CD4-positive, CD25-positive, alpha-beta regulatory T cell (primary cell): ENCODE data around the gene MGRN1. TPM values are rescaled to one million over a fixed set of nuclear protein-coding genes. Genes with fewer than 3 reads are reported as not detected.

ENCODE experiments used
- ATAC-seq, 2 donors: fragments of 150-1000 bp; cut with Tn5 transposase; one replicate each; pipeline ENCODE4 v1.10.0; 2021; ENCODE audit warnings: low read depth in 2 of 2, moderate number of reproducible peaks in 2 of 2, moderate library complexity in 1 of 2
- DNase-seq, 3 donors: peaks; one replicate each; pipeline versions ENCODE4 v3.0.0 to v3.0.0-alpha.2; 2012 to 2022; ENCODE audit warnings: mixed read lengths in 1 of 3
- H3K27ac ChIP-seq: one replicate; pipeline ENCODE4 v1.7.0; 2013; ENCODE audit warnings: mild to moderate bottlenecking, low read length; ENCODE audit not compliant: insufficient read depth, poor library complexity, severe bottlenecking
- H3K27me3 ChIP-seq: one replicate; pipeline ENCODE4 v1.7.0; 2013; ENCODE audit warnings: low read length; ENCODE audit not compliant: control insufficient read depth, insufficient read depth
- H3K36me3 ChIP-seq: one replicate; pipeline ENCODE4 v1.7.0; 2013; ENCODE audit warnings: mild to moderate bottlenecking, low read length, moderate library complexity; ENCODE audit not compliant: control insufficient read depth, insufficient read depth
- H3K4me1 ChIP-seq: 2 replicates; pipeline ENCODE4 v1.7.0; 2013; ENCODE audit warnings: mild to moderate bottlenecking, low read length; ENCODE audit not compliant: insufficient read depth, control insufficient read depth, poor library complexity, severe bottlenecking
- H3K4me3 ChIP-seq: one replicate; pipeline ENCODE4 v1.7.0; 2013; ENCODE audit warnings: low read depth, mild to moderate bottlenecking, low read length, moderate library complexity
- H3K9me3 ChIP-seq, 2 experiments: 1 replicate in 1 of 2; 2 replicates in 1 of 2; pipeline ENCODE4 v1.7.0; 2013; ENCODE audit warnings: low read length in 2 of 2, mild to moderate bottlenecking in 1 of 2, moderate library complexity in 1 of 2; ENCODE audit not compliant: control insufficient read depth in 2 of 2
- H3K27ac Mint-ChIP-seq, 3 donors: one replicate each; pipeline ENCODE4 v1.8.0; 2020 to 2022; ENCODE audit warnings: mild to moderate bottlenecking in 3 of 3, mixed read lengths in 3 of 3, moderate library complexity in 2 of 3
- H3K27me3 Mint-ChIP-seq: one replicate; pipeline ENCODE4 v1.8.0; 2022; ENCODE audit warnings: mild to moderate bottlenecking, mixed read lengths
- H3K36me3 Mint-ChIP-seq: one replicate; pipeline ENCODE4 v1.8.0; 2020; ENCODE audit warnings: mixed read lengths
- H3K4me1 Mint-ChIP-seq, 4 donors: one replicate each; pipeline ENCODE4 v1.8.0; 2020 to 2022; ENCODE audit warnings: mixed read lengths in 4 of 4, mild to moderate bottlenecking in 1 of 4
- H3K4me3 Mint-ChIP-seq, 4 donors: one replicate each; pipeline ENCODE4 v1.8.0; 2020 to 2022; ENCODE audit warnings: mild to moderate bottlenecking in 4 of 4, mixed read lengths in 4 of 4, moderate library complexity in 3 of 4
- H3K9me3 Mint-ChIP-seq, 7 donors: one replicate each; pipeline ENCODE4 v1.8.0; 2020 to 2022; ENCODE audit warnings: mixed read lengths in 7 of 7, mild to moderate bottlenecking in 3 of 7, moderate library complexity in 2 of 7
- polyA plus RNA-seq, 4 donors: library from polyadenylated mRNA; unstranded; fragments of 300-500 nt; fragmentation: Illumina TruSeq; gene quantifications; one replicate each; pipeline ENCODE4 v1.2.3, GENCODE V29; 2021
- total RNA-seq: library from RNA; stranded (reverse); gene quantifications from one replicate; pipeline ENCODE4 v1.2.3, GENCODE V29; 2022

The MGRN1 gene
- total and polyA plus RNA-seq, 5 donors from 2014 or later, result 2.5 to 78.2 (median 4.7) TPM

DNA sequence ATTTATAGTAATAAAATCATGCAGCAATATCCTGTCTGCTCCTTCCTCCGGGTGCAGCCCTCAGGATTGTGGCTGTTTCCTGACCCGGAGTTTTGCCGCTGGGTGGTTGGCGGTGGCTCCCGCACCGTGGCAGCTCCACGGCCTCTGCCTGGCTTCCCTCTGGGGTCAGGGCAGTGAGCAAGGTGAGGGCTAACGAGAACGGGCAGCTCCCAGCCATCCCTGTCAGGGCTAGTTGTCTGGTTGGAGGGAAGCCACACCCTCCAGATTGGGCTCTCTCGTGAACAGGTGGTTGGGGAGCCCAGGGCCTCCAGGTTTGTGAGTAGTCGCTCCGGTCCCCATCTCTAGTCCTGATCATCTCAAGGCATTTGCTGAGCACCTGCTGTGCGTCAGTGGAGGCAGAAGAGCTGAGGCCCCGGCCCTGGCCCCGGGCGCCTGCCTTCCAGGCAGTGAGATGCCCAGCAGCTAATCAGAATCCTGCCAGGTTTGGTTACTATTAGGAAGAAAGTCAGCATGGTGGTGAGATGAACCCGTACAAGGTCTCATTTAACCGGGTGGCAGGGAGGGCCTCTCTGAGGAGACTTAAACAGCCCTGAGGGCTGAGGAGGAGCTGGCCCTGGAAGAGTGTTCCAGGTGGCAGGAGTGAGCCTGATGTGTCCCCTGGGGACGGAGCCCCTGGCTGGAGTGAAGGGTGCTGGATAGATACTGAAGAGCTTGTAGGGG, 66.5 kb downstream of the MGRN1 start:
- H3K27me3 ChIP-seq, result no peaks in the 10 kb centered on the region
- H3K4me1 ChIP-seq, result peaks cover 17% of the 10 kb centered on the region
- H3K9me3 ChIP-seq, result no peaks in the 10 kb centered on the region
- no peak overlapping the region for H3K4me3 ChIP-seq
- Mint-ChIP-seq H3K4me3 (peak overlapping the region in 3 of 4 donors; percentile 58 to 73 (median 62)), H3K9me3 (no peaks in the 10 kb centered on the region), H3K36me3 (no peaks in the 10 kb centered on the region), H3K4me1 (peaks cover 0 to 20% (median 4%) of the 10 kb centered on the region in 4 donors), H3K27ac (peak overlapping the region in 2 of 3 donors; percentile 42 to 43), H3K27me3 (no peaks in the 10 kb centered on the region)
- DNase-seq (no peak), ATAC-seq (no peak)
- H3K27ac ChIP-seq, result no peak overlapping the region
- peaks cover 13% of the 10 kb centered on the region for H3K36me3 ChIP-seq

DNA sequence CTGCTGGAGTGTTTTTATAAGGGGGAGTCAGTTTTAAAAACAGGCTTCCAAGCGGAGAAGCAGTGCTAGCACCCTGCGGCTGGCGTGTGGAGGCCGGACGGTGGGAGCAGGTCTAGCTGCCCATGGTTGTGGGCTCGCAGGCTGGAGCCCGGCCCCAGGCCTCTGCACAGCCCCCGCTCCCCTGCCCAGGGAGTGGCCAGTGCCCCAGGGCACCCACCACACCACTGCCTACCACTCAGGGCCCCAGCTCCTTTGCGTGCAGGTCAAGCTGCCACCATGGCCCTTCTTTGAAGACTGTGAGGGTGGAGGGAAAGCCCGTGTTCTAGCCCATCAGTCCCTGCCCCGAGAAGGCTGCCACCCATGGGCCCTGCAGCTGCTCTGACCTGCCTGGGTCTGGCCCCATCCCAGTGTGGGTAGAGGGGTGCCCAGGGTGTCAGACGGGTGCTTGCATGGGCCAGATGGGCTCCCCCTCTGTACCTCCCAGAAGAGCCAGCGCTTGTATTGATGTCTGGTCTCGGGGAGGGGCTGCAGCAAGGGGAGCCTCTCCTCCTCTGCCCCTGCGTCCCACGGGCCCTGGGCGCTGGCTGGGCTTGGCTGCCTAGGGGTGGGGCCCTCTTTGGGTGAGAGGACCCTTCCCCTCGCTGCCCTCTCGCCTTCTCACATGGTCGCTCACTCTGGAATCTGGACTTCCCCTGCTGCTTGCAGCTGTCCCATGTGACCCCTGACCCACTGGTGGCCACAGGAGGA, 67.2 kb downstream of the MGRN1 start:
- no peak for ATAC-seq
- no peaks in the 10 kb centered on the region for H3K27me3 Mint-ChIP-seq
- H3K36me3 ChIP-seq, result peaks cover 16% of the 10 kb centered on the region
- peak overlapping the region; percentile 21 to 73 (median 60) for H3K4me3 Mint-ChIP-seq
- no peaks in the 10 kb centered on the region for H3K9me3 ChIP-seq
- no peak overlapping the region for H3K4me3 ChIP-seq
- H3K27me3 ChIP-seq, result no peaks in the 10 kb centered on the region
- DNase-seq, result no peak
- peaks cover 17% of the 10 kb centered on the region for H3K4me1 ChIP-seq
- no peak overlapping the region for H3K27ac ChIP-seq
- no peaks in the 10 kb centered on the region for H3K36me3 Mint-ChIP-seq
- H3K9me3 Mint-ChIP-seq, result no peaks in the 10 kb centered on the region
- peak overlapping the region in 1 of 3 donors; percentile 42 for H3K27ac Mint-ChIP-seq
- peaks cover 0 to 22% (median 4%) of the 10 kb centered on the region in 4 donors for H3K4me1 Mint-ChIP-seq

DNA sequence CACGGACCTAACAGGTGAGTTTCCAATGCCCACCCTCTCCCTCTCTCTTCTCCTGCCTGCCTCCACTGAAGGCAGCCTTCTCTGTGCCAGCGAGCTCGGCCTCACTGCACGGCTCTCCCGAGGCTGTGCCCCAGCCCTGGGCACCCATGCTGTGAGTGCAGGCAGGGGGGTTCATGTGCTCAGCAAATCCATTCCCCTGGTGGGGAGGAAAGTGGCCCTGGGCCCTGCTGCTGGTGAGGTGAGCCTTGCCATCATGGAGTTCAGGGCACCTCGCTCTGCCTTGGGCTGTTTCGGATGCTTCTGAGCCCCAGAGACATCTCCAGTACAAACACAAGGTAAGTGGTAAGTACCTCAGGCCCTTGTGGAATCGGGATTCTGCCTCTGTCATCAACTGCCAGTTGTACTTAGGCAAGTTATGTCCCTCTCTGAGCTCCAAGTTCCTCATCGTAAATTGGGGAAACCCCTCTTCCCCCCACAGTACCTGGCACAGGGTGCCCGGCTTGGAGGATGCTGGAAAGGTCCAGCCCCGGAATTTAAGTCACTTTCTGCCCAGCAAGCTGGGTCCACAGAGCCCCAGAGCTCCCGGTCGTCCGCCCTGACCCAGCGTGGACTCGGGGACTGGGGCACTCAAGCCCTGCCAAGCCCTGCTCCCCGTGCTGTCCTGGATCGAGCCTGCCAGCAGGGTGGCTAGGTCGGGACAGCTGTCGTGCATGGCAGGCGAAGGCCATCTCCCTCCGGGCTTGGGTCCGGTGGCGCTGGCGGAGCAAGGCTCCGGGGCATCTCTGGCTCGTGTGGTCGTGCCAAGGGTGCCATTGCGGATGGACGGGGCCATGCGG, 68.1 kb downstream of the MGRN1 start:
- H3K27me3 ChIP-seq, result no peaks in the 10 kb centered on the region
- H3K9me3 ChIP-seq, result no peaks in the 10 kb centered on the region
- peak overlapping the region; percentile 66 for H3K27ac ChIP-seq
- peak overlapping the region; percentile 87 to 96 (median 93) for H3K4me3 Mint-ChIP-seq
- H3K36me3 ChIP-seq, result peaks cover 21% of the 10 kb centered on the region
- peak overlapping the region; percentile 29 for H3K4me3 ChIP-seq
- H3K4me1 ChIP-seq, result peaks cover 17% of the 10 kb centered on the region
- no peak for DNase-seq
- peak in 1 of 2 donors; percentile 3 for ATAC-seq
- peak overlapping the region; percentile 66 to 90 (median 83) for H3K27ac Mint-ChIP-seq
- peaks cover 0 to 23% (median 4%) of the 10 kb centered on the region in 4 donors for H3K4me1 Mint-ChIP-seq
- no peaks in the 10 kb centered on the region for H3K27me3 Mint-ChIP-seq
- H3K9me3 Mint-ChIP-seq, result no peaks in the 10 kb centered on the region
- H3K36me3 Mint-ChIP-seq, result no peaks in the 10 kb centered on the region

DNA sequence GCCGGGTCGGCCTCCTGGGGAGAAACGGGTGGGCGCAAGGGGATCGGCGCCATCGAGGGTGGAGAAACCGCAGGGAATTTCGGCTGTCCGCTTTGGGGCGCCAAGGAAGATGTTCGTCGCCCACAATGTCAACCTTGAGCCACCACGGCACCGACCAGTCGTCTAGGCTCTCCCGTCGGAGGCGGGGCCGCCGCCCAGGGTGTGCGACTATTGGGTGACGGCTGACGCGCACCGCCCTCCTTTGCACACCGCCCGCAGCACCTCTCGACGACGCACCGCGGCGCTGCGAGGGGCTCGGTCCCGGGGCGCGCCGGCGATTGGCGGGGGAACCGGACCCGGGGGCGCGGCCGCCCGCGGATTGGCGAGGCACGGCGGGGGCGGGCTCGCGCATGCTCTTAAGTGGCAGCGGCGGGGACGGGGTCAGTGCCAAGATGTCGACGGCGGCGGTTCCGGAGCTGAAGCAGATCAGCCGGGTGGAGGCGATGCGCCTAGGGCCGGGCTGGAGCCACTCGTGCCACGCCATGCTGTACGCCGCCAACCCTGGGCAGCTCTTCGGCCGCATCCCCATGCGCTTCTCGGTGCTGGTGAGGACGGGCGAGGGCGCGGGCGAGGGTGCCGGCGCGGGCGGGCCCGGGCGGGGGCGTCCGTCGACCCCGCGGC, 68.8 kb downstream of the MGRN1 start, which contains the start of gene NUDT16L1:
NUDT16L1 (plus strand) TSS at position 267 of the 660 bp plus-strand sequence; CDS start at position 432, 165 bp downstream.
- Histone ChIP-seq H3K27ac (peak within 1 kb of the TSS; percentile 88), H3K9me3 (no peaks in the 10 kb centered on the region), H3K36me3 (peaks cover 23% of the 10 kb centered on the region), H3K4me1 (peaks cover 17% of the 10 kb centered on the region), H3K27me3 (no peaks in the 10 kb centered on the region), H3K4me3 (peak within 1 kb of the TSS; percentile 29)
- H3K4me3 Mint-ChIP-seq, result peak within 1 kb of the TSS; percentile 87 to 96 (median 93)
- peaks cover 0 to 23% (median 4%) of the 10 kb centered on the region in 4 donors for H3K4me1 Mint-ChIP-seq
- no peaks in the 10 kb centered on the region for H3K36me3 Mint-ChIP-seq
- peak within 1 kb of the TSS; percentile 71 to 90 (median 83) for H3K27ac Mint-ChIP-seq
- no peaks in the 10 kb centered on the region for H3K9me3 Mint-ChIP-seq
- DNase-seq (peak; percentile 95 to 98 (median 97)), ATAC-seq (peak; percentile 93 to 95)
- no peaks in the 10 kb centered on the region for H3K27me3 Mint-ChIP-seq

DNA sequence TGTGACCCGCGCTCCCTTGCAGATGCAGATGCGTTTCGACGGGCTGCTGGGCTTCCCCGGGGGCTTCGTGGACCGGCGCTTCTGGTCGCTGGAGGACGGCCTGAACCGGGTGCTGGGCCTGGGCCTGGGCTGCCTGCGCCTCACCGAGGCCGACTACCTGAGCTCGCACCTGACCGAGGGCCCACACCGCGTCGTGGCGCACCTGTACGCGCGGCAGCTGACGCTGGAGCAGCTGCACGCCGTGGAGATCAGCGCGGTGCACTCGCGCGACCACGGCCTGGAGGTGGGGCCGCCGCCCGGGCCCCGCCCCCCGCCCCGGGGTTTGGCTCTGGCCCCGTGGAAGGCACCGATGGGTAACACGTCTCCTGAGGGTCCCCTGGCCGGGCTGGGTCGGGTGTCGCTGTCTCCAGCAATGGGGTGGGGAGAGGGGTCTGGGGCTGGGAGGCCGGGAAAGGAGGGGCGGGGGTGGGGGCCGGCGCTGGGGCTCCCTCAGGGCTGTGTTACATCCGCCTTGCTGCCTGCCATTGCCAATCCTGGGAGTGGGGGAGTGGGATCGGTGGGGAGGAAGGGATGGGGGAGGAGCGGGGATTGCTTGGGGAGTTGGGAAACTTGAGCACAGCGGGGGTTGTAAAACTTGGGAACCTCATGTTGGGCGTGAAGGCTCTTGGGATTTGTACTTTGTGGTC, 69.5 kb downstream of the MGRN1 start:
- Mint-ChIP-seq H3K4me1 (peaks cover 0 to 23% (median 4%) of the 10 kb centered on the region in 4 donors), H3K9me3 (no peaks in the 10 kb centered on the region), H3K27ac (peak overlapping the region; percentile 26 to 83 (median 75)), H3K4me3 (peak overlapping the region; percentile 65 to 95 (median 82)), H3K36me3 (no peaks in the 10 kb centered on the region), H3K27me3 (no peaks in the 10 kb centered on the region)
- Histone ChIP-seq H3K4me1 (peaks cover 17% of the 10 kb centered on the region), H3K9me3 (no peaks in the 10 kb centered on the region), H3K27ac (peak overlapping the region; percentile 88), H3K36me3 (peaks cover 24% of the 10 kb centered on the region), H3K4me3 (no peak overlapping the region), H3K27me3 (no peaks in the 10 kb centered on the region)
- peak; percentile 34 to 42 for ATAC-seq
- DNase-seq, result peak in 2 of 3 donors; percentile 48 to 61

DNA sequence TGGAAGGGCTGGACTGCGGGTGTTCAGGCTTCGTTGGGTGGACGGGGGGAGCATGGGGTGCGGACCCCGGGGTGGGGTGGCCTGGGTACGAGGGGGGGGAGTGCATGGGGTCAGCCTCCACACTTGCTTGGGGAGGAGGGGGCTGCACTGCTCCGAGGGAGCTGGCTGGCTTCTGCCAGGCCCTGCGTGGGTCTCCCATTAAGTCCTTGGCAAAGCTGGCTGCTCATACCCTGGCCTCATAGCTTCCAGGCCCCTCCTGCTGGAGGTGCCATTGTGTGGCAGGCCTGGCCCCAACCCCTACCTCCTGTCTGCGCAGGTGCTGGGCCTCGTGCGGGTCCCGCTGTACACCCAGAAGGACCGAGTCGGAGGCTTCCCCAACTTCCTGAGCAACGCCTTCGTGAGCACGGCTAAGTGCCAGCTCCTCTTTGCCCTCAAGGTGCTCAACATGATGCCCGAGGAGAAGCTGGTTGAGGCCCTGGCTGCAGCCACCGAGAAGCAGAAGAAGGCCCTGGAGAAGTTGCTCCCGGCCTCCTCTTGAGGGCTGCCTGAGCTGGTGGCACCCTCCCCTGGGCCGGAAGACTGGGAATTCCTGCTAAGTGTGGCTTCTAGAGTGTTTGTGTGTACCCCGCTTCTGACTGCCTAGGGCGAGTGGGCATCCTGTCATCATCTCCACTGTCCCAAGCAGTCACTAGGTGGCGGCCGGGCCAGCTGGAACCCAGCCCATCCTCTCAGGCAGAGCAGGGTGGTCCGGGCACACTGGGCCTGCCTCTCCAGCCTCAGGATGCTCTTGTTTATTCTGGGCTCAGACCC, 70.2 kb downstream of the MGRN1 start:
- no peaks in the 10 kb centered on the region for H3K27me3 Mint-ChIP-seq
- peaks cover 5% of the 10 kb centered on the region for H3K36me3 Mint-ChIP-seq
- peak overlapping the region; percentile 66 to 86 (median 83) for H3K27ac Mint-ChIP-seq
- H3K4me3 Mint-ChIP-seq, result peak overlapping the region; percentile 65 to 87 (median 80)
- H3K4me3 ChIP-seq, result no peak overlapping the region
- H3K4me1 Mint-ChIP-seq, result peaks cover 0 to 23% (median 4%) of the 10 kb centered on the region in 4 donors
- no peaks in the 10 kb centered on the region for H3K9me3 ChIP-seq
- H3K36me3 ChIP-seq, result peaks cover 30% of the 10 kb centered on the region
- peak overlapping the region; percentile 88 for H3K27ac ChIP-seq
- no peak for DNase-seq
- ATAC-seq, result no peak
- H3K9me3 Mint-ChIP-seq, result no peaks in the 10 kb centered on the region
- no peaks in the 10 kb centered on the region for H3K27me3 ChIP-seq
- peaks cover 17% of the 10 kb centered on the region for H3K4me1 ChIP-seq
